22Rv1 (cell line): ENCODE measurements around the gene ZFAND2B.

Experiments
- ZFX ChIP-seq: fragments of 450-650 bp; IDR thresholded peaks from 2 replicates; pipeline ENCODE4 v1.6.1; 2017; ENCODE audit warnings: antibody characterized with exemption, borderline replicate concordance
- TF ChIP-seq, protein P1 (sequence below): fragments of 450-650 bp; IDR thresholded peaks from 2 replicates; pipeline ENCODE4 v1.5.1; 2017; ENCODE audit warnings: mild to moderate bottlenecking

DNA sequence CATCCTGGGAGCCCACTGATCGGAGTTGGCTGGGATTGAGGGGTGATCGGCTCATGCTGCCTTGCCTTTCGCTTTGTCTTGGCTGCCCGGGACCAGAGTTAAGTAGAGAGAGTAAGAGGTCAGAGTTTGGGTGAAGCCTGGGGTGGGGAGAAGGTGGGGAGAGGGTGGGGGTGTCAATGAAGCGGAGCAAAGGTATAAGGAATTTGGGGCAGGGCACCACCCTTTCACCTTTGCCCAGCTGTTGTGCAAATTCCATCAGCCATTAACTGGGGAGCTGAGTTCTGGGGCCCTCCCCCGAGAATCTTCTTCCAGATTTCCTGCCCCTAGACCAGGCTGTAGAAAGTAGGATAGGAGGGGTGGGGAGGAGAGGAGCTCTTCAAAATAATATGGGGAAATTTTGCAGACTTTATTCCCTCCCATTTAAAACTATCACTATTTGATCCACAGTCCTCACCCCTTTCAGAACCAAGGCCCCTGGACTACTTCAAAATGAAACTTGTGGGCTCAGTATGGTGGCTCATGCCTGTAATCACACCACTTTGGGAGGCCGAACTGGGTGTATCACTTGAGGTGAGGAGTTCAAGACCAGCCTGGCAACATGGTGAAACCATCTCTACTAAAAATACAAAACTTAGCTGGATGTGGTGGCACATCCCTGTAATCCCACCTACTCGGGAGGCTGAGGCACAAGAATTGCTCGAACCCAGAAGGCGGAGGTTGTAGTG lies 36.5 kb upstream of the ZFAND2B start, which contains the start of gene SLC23A3:
- TF ChIP-seq, protein P1, sequence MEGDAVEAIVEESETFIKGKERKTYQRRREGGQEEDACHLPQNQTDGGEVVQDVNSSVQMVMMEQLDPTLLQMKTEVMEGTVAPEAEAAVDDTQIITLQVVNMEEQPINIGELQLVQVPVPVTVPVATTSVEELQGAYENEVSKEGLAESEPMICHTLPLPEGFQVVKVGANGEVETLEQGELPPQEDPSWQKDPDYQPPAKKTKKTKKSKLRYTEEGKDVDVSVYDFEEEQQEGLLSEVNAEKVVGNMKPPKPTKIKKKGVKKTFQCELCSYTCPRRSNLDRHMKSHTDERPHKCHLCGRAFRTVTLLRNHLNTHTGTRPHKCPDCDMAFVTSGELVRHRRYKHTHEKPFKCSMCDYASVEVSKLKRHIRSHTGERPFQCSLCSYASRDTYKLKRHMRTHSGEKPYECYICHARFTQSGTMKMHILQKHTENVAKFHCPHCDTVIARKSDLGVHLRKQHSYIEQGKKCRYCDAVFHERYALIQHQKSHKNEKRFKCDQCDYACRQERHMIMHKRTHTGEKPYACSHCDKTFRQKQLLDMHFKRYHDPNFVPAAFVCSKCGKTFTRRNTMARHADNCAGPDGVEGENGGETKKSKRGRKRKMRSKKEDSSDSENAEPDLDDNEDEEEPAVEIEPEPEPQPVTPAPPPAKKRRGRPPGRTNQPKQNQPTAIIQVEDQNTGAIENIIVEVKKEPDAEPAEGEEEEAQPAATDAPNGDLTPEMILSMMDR = no peak
- no peak for TF ChIP-seq ZFX
